ENCODE data around the gene RETREG3. TPM values are rescaled to one million over a fixed set of nuclear protein-coding genes. Genes with fewer than 3 reads are reported as not detected.
"Not testable (repeated sequence)": the region's sequence is repeated elsewhere in the genome, so short reads cannot be mapped to it uniquely, and the experiment has no call there.

RETREG3 gene
- total RNA-seq, 1 donor from 2014 or later, result 40.2 TPM

DNA sequence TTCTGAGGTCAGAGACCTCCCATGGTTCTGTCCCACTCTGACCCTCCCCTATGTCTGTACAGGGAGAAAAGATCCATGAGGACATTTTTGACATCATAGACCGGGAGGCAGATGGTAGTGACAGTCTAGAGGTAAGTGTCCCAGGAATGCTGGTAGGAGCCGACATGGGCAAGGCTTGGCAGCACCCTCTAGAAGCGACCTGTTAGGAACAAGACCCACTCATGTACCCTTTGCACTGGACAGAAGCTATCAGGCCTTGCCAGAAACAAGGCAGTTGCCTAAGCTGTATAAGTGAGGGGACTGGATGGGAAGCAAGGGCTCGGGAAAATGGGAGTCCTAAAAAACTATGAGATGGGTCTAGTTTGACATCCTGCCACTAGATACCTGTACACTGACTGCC is 2.8 kb upstream of the RETREG3 start:
- no peak for DNase-seq

DNA sequence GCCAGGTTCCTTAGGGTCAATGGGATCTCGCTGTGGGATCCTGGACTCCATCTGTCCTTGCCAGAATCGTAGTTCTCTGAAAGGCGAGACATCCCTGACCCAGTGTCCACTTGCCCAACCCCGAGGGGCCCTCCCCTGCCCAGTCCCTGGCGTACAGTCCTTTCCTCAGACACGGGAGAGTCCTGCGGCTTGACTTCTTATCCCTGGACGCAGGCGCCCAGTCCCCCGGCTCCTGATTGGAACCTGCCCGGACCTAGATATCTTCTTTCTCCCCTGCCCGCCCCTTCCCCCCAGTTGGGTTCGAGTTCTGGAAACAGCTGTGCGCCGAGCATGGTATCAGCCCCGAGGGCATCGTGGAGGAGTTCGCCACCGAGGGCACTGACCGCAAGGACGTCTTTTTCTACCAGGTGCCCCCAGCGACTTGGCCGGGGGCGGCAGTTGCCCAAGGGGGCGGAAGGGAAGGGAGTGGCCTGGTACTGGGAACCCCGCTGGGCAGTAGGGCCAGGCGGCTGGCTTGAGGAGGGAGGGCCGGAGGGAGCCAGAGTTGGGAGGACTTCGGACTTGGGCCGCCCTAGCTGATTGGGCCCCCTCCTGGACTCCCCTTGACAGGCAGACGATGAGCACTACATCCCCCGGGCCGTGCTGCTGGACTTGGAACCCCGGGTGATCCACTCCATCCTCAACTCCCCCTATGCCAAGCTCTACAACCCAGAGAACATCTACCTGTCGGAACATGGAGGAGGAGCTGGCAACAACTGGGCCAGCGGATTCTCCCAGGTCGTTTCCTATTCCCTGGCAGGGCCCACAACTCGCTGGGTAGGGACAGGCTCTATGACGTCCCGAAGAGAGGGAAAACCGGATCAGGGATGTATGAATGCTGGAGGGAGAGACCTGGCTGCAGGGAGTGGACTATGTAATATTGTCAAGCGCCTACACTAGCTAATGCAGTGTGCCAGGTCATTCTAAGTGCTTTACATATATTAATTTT is 934 bp upstream of the RETREG3 start:
- DNase-seq, result not testable (repeated sequence)

- DNase-seq, result no peak
Measured at GRCh38 chr17:42608305-42609181, 631 bp downstream of the RETREG3 start.

GRCh38 chr17:42607769-42608168 is 1.4 kb downstream of the RETREG3 start:
- no peak for DNase-seq

- DNase-seq, result no peak
Measured at GRCh38 chr17:42603318-42603717, 5.9 kb downstream of the RETREG3 start.

DNA sequence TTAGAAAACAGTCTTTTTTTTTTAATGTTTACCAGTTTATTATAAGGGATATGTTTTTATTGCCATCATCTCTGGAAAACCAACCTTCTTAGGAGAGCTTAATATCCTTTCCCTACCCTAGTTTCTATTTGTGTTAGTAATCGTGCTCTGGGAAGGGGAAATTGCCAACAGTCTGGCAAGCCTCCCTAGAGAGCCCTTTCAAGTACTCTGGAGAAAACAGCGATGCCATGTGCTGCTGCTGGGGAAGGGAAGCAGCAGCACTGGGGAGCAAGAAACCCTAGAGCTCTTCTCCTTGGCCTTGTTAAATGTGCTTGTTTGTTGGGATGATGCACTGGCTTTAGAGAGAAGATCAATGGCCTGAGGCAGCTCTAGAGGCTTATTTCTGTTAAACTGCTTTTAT is 10.3 kb downstream of the RETREG3 start:
- DNase-seq, result no peak

- DNase-seq, result no peak
Measured at GRCh38 chr17:42596386-42596785, 12.8 kb downstream of the RETREG3 start.

GRCh38 chr17:42591411-42591810 is 17.8 kb downstream of the RETREG3 start:
- no peak for DNase-seq

DNA sequence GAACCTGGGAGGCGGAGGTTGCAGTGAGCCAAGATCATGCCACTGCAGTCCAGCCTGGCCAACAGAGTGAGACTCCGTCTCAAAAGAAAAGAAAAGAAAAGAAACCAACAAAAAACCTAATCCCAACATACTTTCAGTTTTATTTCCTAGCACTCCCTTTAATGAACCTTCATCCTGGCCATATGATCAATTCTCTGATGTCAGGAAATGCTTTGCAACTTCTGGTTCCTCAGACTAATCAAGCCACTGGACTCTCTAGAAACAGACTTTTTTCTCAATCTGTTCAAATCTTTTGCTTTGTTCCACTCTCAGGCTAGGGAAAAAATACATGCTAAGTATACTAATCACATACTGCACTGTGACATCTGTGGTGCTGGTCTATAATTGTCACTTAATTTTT is 18.3 kb downstream of the RETREG3 start:
- no peak for DNase-seq

- DNase-seq, result no peak
Measured at GRCh38 chr17:42586514-42587230, 22.5 kb downstream of the RETREG3 start.

- no peak for DNase-seq
Measured at GRCh38 chr17:42585353-42585752, 23.8 kb downstream of the RETREG3 start.

GRCh38 chr17:42584880-42585279 is 24.3 kb downstream of the RETREG3 start:
- DNase-seq, result no peak

DNA sequence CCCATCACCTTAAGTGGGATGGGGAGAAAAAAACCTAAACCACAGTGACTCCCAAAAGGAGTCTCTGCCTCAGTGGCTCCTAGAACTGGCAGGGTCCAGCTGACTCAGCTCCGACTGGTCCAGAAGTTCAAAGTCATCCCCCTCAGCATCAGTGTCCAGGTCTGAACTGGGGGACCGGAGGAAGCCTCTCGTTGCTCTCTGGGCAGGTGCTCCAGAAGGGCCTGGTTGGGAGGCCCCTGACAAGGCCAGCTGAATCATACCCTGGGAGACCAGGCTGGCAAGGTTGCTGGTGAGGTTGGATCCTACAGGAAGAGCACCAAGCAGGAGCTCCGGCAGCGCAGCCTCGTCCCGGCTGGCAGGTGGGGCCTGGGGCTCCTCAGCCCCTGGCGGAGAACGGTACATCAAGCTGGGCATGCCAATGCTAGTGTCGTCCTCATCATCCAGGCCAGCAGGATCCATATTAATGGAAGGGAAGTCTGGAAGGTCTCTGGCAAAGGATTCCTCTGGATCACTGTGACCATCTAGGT is 27.4 kb downstream of the RETREG3 start:
- no peak for DNase-seq

- no peak for DNase-seq
Measured at GRCh38 chr17:42579794-42580551, 29.2 kb downstream of the RETREG3 start.

DNA sequence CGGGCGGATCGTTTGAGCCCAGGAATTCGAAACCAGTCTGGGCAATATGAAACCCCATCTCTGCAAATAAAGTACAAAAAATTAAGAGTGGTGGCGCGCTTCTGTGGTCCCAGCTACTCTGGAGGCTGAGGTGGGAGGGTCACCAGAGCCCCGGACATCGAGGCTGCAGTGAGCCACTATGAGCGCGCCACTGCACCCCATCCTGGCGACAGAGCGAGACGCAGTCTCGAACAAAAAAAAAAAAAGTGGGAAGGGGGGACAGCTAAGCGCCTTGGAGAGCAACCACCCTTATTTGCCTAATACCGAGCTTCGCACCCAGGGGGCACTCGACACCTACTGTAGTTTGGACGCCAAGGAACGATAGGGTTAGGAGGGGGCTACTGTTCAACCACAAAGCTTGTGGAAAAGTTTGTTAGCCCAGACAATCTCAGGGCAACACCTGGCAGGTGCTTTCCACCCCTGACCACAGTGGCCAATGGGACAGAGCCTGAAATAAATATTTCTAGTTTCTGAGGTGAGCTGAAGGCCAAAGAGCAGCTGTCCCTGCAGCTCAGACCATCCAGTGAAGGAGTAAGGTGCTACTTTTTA is 30.8 kb downstream of the RETREG3 start:
- peak; percentile 69 for DNase-seq

- DNase-seq, result peak; percentile 90
Measured at GRCh38 chr17:42577532-42578281, 31.5 kb downstream of the RETREG3 start, which contains the start of gene PSMC3IP. PSMC3IP (minus strand) TSS chr17:42577729; CDS start chr17:42577686, 43 bp downstream.

GRCh38 chr17:42577140-42577531 is 32.0 kb downstream of the RETREG3 start:
- no peak for DNase-seq

DNA sequence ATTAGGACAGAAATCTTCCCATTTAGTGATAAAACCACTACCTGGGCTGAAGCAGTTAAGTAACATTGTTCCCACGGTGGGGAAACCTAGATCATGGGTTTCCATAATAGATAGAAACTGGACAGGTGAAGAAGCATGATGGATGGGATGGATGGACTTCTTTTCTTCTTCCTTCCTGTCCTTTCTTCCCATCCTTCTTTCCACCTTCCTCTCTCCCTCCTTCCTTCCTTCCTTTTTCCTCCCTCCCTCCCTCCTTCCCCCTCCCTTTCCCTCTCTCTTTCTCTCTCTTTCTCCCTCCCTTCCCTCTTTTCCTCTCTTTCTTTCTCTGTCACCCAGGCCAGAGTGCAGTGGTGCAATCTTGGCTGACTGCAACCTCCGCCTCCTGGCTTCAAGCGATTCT is 34.7 kb downstream of the RETREG3 start:
- DNase-seq, result no peak

DNA sequence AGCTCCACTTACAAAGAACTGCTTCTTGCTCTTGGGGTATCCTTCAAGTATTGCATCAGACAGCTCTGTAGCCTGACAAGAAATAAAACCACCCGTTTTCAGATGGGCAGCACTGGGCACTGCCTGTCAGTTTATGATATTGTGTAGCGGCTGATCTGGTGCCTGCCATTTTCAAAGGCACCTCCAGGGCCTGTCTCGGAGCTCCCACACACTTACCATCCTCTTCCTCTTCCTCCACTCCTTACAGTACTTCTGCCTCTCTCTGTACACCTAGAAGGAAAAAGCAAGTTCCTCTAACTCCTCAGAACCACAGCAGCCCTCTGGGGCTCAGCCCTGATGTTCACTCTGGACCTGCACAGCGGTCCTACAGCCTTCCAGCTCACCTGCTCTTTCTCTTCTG is 36.1 kb downstream of the RETREG3 start:
- no peak for DNase-seq
